IPS-18a (cell line): ENCODE measurements around the gene PTPRN2.
"Not testable (repeated sequence)": the region's sequence is repeated elsewhere in the genome, so short reads cannot be mapped to it uniquely, and the experiment has no call there.

Source experiments
- H3K27ac ChIP-seq: one replicate; pipeline ENCODE4 v1.5.1; 2013; ENCODE audit warnings: low read length
- H3K27me3 ChIP-seq: one replicate; pipeline ENCODE4 v1.6.1; 2013; ENCODE audit warnings: mild to moderate bottlenecking, low read length; ENCODE audit not compliant: control insufficient read depth, insufficient read depth
- H3K36me3 ChIP-seq: one replicate; pipeline ENCODE4 v1.6.1; 2013; ENCODE audit warnings: low read depth, low read length; ENCODE audit not compliant: control insufficient read depth
- H3K4me1 ChIP-seq: one replicate; pipeline ENCODE4 v1.6.1; 2013; ENCODE audit warnings: low read depth, low read length; ENCODE audit not compliant: control insufficient read depth
- H3K4me3 ChIP-seq: one replicate; pipeline ENCODE4 v1.5.1; 2013; ENCODE audit warnings: low read length
- H3K9ac ChIP-seq: one replicate; pipeline ENCODE4 v1.6.1; 2013; ENCODE audit warnings: mild to moderate bottlenecking, low read length, moderate library complexity
- H3K9me3 ChIP-seq: one replicate; pipeline ENCODE4 v1.6.1; 2013; ENCODE audit warnings: low read depth, low read length; ENCODE audit not compliant: control insufficient read depth

The PTPRN2 gene

DNA sequence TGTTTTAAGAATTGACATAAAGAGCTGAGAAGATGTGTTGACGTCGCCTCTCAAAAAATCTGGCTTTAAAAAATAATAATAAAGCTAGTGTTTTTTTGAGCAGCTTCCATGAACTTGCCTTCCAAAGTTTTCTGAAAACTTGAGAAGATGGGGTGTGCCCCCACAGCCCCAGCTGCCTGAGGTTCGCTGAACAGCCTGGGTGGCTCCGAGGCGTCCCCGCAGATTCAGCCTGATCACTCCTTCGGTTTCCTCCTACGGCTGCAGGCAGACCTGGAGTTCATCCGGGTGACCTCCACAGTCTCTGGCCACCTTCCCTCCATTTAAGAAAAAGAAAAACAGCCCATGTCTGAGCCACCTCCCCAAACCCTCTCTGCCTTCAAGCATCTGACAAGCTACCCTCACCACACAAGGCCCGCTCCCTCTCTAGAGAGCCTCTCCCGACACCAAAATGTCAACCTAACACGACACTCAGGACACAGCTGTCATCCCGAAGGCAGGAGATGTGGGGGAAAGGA is 177.8 kb downstream of the PTPRN2 start:
- H3K27ac ChIP-seq = no peak overlapping the region
- H3K9me3 ChIP-seq = no peaks in the 10 kb centered on the region
- H3K27me3 ChIP-seq = no peaks in the 10 kb centered on the region
- no peaks in the 10 kb centered on the region for H3K4me1 ChIP-seq
- H3K36me3 ChIP-seq = no peaks in the 10 kb centered on the region
- H3K4me3 ChIP-seq = no peak overlapping the region
- H3K9ac ChIP-seq = no peak overlapping the region

DNA sequence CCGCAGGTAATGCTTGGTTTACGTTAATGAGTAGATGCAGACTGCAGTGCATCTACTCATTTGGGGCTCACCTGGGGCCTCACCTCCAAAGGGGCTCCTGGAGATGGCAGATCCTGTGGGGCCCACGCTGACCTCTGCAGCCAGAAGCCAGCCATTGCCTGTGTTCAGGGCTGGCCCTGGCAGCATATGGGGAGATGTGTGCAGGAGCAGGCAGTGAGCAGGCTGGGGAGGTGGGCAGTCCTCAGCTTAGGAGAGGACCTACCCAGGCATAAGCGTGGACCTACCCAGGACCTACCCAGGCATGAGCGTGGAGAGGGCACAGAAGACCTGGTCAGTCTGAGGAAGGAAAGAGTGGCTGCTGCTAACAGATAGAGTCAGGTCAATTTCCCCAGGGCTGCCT is 178.5 kb downstream of the PTPRN2 start:
- Histone ChIP-seq H3K36me3 (no peaks in the 10 kb centered on the region), H3K9ac (no peak overlapping the region), H3K27ac (no peak overlapping the region), H3K27me3 (no peaks in the 10 kb centered on the region), H3K4me3 (no peak overlapping the region), H3K9me3 (no peaks in the 10 kb centered on the region), H3K4me1 (no peaks in the 10 kb centered on the region)

DNA sequence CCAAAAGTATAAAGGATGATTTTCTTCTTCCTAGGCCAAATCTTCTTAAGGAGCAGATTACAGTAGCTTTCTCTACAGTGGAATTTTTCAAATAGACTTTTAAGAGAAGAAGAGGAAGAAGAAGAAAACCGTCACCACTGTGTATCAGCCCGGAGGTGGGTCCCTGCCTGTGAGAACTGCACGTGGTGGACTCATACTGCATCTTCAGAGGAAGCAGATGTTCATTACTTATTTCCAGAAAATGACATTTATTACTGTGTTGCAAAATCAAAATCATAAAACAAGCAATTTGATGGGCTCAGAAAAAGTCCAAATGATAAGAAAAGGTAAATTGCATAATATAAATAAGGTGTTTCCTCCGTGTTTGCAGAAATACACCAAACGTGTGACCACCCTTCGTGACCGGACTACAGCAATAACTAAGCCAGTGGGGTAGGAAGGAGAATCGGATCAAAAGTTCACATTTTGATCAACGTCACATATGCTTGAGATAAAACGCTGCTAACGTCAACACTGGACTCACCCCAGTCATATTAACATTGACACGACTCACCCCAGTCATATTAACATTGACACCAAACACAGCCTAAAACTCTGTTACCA is 179.2 kb downstream of the PTPRN2 start:
- H3K4me1 ChIP-seq = no peaks in the 10 kb centered on the region
- no peaks in the 10 kb centered on the region for H3K9me3 ChIP-seq
- no peaks in the 10 kb centered on the region for H3K36me3 ChIP-seq
- H3K27ac ChIP-seq = no peak overlapping the region
- H3K27me3 ChIP-seq = no peaks in the 10 kb centered on the region
- H3K9ac ChIP-seq = no peak overlapping the region
- no peak overlapping the region for H3K4me3 ChIP-seq

DNA sequence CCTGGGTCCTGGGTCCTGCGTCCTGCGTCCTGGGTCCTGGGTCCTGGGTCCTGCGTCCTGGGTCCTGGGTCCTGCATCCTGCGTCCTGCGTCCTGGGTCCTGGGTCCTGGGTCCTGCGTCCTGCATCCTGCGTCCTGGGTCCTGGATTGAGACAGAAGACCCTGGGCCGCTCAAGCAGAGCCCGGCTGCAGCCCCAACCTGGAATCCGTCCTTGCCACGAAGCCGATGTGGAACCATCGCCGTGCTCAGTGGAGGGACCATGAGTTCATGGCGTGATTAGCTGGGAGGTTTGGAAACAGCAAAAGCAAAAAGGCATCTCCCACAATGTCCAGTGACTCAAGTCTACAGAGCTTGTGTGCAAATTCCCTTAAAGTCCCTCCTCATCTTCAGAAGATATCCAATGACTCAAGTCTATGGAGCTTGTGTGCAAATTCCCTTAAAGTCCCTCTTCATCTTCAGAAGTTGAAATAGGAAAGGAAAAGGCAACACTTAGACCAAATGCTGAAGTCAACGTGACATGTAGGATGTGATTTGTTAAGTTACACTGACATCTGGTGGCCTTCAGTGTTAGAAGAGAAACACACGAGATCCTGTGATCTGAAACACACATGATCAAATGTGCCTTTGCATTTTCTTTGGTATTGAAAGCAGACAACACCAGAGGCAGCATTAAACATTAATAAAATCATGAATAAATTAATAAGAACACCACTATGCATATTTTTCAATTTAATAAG is 179.9 kb downstream of the PTPRN2 start:
- no peak overlapping the region for H3K9ac ChIP-seq
- H3K9me3 ChIP-seq = no peaks in the 10 kb centered on the region
- no peaks in the 10 kb centered on the region for H3K27me3 ChIP-seq
- H3K27ac ChIP-seq = no peak overlapping the region
- no peaks in the 10 kb centered on the region for H3K4me1 ChIP-seq
- H3K36me3 ChIP-seq = no peaks in the 10 kb centered on the region
- no peak overlapping the region for H3K4me3 ChIP-seq

DNA sequence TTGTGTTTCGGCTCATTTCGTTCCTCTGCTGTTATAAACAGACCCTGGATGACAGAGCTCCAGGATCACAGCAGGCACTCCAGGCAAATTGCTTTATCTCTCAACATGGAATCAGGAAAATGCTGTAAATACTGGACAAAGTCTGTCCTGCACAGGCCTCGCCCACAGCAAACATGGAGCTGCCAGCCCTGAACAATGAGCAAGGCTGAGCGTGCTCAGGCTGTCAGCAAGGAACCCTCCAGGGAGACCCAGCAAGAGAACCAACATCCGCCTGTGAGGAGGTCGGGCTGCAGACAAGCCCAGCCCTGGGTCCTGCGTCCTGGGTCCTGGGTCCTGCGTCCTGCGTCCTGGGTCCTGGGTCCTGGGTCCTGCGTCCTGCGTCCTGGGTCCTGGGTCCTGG is 180.8 kb downstream of the PTPRN2 start:
- H3K27ac ChIP-seq = no peak overlapping the region
- H3K27me3 ChIP-seq = no peaks in the 10 kb centered on the region
- H3K4me1 ChIP-seq = no peaks in the 10 kb centered on the region
- H3K4me3 ChIP-seq = no peak overlapping the region
- H3K36me3 ChIP-seq = no peaks in the 10 kb centered on the region
- H3K9me3 ChIP-seq = no peaks in the 10 kb centered on the region
- no peak overlapping the region for H3K9ac ChIP-seq

DNA sequence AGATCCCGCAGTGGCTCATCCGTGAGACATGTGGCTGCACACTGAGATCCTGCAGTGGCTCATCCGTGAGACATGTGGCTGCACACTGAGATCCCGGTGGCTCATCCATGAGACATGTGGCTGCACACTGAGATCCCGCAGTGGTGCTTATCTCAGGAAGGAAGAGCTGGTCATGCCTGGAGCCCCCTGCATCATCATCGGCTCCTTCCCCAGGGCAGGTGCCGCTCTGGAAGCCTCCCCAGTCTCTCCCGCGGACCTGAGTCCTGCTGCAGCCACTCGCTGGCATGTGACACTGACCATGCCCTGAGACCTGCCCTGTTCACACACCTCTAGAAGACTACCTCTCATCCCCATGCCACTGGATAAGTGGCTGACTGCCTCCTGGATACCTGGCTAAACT is 181.3 kb downstream of the PTPRN2 start:
- Histone ChIP-seq H3K9ac (no peak overlapping the region), H3K9me3 (no peaks in the 10 kb centered on the region), H3K27me3 (no peaks in the 10 kb centered on the region), H3K27ac (no peak overlapping the region), H3K4me1 (no peaks in the 10 kb centered on the region), H3K4me3 (no peak overlapping the region), H3K36me3 (no peaks in the 10 kb centered on the region)

DNA sequence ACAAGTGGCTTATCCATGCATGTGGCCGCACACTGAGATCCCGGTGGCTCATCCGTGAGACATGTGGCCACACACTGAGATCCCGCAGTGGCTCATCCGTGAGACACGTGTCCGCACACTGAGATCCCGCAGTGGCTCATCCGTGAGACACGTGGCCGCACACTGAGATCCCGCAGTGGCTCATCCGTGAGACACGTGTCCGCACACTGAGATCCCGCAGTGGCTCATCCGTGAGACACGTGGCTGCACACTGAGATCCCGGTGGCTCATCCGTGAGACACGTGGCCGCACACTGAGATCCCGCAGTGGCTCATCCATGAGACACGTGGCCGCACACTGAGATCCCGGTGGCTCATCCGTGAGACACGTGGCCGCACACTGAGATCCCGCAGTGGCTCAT is 181.9 kb downstream of the PTPRN2 start:
- not testable (repeated sequence) for H3K4me3 ChIP-seq, H3K27me3 ChIP-seq, H3K27ac ChIP-seq, H3K36me3 ChIP-seq, H3K9ac ChIP-seq, H3K9me3 ChIP-seq, H3K4me1 ChIP-seq

DNA sequence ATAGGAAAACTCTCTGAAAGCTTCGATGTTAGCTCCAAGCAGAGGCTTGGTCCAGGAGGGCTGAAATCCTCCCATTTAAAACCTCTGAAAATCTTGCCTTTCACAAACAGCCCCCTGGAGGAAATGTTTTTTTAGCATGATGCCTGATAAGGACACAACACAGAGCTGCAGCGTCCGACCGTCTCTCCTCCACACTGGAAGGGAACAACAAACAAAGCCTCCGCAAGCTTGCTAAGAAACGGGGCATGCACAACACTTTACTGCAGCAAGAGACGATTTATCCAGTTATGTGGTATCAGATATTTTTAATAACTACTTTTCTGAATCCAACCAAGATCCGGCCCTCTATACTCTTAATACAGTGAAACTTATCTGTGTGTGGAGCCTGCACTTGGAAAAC is 182.3 kb downstream of the PTPRN2 start:
- H3K9me3 ChIP-seq = no peaks in the 10 kb centered on the region
- H3K36me3 ChIP-seq = no peaks in the 10 kb centered on the region
- no peak overlapping the region for H3K4me3 ChIP-seq
- no peak overlapping the region for H3K9ac ChIP-seq
- no peaks in the 10 kb centered on the region for H3K27me3 ChIP-seq
- H3K4me1 ChIP-seq = no peaks in the 10 kb centered on the region
- no peak overlapping the region for H3K27ac ChIP-seq

DNA sequence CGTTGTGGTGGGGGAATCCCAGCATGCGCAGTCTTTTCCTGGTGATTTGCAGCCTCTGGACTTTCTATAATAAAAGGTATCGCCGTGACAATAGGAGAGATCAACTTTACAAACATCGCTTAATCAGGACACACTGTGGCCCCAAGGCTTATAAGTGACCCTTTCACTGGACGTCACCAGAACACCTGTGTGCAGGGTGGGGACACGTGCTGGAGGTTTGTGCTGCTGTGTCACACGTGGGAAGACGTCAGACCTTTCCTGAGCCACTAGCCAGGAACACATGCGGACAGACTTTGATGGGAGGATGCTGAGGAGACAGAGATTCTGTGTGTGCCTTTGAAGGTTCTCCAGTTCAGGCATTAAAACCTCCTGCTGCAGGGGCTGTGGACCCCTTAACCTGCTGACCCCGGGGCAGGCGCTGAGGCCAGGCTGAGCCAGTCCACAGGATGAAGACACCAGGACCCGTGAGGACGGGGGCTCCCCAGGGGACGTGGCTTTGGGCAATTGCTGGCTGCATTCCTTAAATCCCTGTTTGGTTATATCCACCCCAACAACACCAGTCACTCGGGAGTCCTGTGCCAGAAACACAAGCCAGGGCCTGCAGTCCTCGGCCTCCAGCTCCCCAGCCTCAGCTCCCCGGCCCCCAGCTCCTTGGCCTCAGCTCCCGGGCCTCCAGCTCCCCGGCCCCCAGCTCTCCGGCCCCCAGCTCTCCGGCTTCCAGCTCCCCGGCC is 183.4 kb downstream of the PTPRN2 start:
- H3K9ac ChIP-seq = no peak overlapping the region
- no peaks in the 10 kb centered on the region for H3K36me3 ChIP-seq
- H3K27ac ChIP-seq = no peak overlapping the region
- no peaks in the 10 kb centered on the region for H3K27me3 ChIP-seq
- no peaks in the 10 kb centered on the region for H3K4me1 ChIP-seq
- no peak overlapping the region for H3K4me3 ChIP-seq
- H3K9me3 ChIP-seq = no peaks in the 10 kb centered on the region

DNA sequence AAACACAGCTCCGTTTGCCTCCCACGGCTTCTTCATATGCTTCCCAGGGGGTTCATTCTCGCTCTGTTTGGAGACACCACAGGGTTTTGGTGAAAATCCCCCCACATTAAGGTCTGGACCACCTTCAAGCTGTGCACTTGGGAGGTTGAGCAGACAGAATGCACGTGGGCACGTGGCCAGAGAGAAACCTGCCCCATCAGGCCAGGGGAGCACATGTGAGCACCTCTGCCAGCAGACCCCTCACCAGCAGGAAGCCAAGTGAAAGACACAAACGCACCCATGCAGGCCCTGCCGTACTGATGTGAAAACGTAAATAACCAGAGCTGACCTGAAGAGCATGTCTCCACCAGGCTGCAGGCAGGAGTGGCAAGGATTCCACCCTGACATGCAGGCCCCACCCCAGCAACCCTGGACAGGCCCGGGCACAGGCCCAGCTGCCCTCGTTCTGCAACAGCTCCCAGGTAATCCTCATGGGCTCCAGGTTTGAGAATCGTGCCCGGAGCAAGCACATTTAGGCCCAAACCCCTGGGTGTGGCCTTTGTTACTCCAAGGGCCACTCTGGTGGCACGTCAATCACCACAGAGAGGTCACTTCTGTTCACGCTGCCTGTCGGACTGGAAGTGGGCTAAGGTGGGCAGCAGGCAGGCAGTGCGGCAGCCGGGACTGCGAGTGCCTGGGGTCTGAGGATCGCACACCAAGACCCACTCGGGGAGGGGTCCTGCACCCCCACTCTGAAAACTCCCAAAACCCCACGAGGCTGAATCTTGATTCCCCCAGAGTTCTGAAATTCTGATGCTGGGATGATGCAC is 184.4 kb downstream of the PTPRN2 start:
- no peak overlapping the region for H3K9ac ChIP-seq
- no peaks in the 10 kb centered on the region for H3K9me3 ChIP-seq
- H3K27ac ChIP-seq = no peak overlapping the region
- H3K36me3 ChIP-seq = no peaks in the 10 kb centered on the region
- no peak overlapping the region for H3K4me3 ChIP-seq
- H3K4me1 ChIP-seq = no peaks in the 10 kb centered on the region
- no peaks in the 10 kb centered on the region for H3K27me3 ChIP-seq

DNA sequence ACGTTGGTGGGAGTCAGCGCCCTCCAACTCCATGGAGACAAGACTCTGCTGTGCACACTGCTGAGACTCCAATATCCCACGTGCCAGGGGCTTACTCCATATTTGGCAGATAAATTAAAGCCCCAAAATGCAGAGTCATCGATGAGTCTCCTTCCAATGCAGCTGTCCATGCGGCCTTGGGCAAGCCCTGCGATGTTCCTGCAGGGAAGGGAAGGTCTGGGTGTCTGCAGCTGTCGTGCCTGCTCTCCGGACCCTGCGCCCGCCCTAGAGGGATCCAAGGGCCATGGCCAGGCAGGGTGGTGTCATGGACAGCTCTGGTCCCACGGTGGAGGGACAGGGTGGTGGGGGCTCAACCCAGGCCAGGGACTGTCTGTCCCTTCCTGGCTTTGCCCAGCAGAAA is 185.2 kb downstream of the PTPRN2 start:
- H3K4me1 ChIP-seq = no peaks in the 10 kb centered on the region
- no peaks in the 10 kb centered on the region for H3K9me3 ChIP-seq
- no peaks in the 10 kb centered on the region for H3K27me3 ChIP-seq
- no peaks in the 10 kb centered on the region for H3K36me3 ChIP-seq
- no peak overlapping the region for H3K9ac ChIP-seq
- H3K27ac ChIP-seq = no peak overlapping the region
- H3K4me3 ChIP-seq = no peak overlapping the region
